Testis (tissue), 3 donors: ENCODE results near the gene PHACTR3. TPM values are rescaled to one million over a fixed set of nuclear protein-coding genes. Genes with fewer than 3 reads are reported as not detected.

Experiments
- DNase-seq: peaks from one replicate; pipeline ENCODE4 v3.0.0-alpha.2; 2019
- H3K27ac ChIP-seq, 2 donors: fragments of 200-600 bp; sonication (generic); one replicate each; pipeline ENCODE4 v1.5.1; 2019
- H3K27me3 ChIP-seq: fragments of 200-600 bp; sonication (generic); one replicate; pipeline ENCODE4 v1.5.1; 2019
- H3K36me3 ChIP-seq: fragments of 200-600 bp; sonication (generic); one replicate; pipeline ENCODE4 v1.5.1; 2017; ENCODE audit warnings: low read depth; ENCODE audit errors: missing control alignments
- H3K4me1 ChIP-seq: fragments of 200-600 bp; sonication (generic); one replicate; pipeline ENCODE4 v1.5.1; 2019
- H3K4me3 ChIP-seq, 2 donors: fragments of 200-600 bp; sonication (generic); one replicate each; pipeline ENCODE4 v1.5.1; 2017 to 2019
- H3K9me3 ChIP-seq: fragments of 200-600 bp; sonication (generic); one replicate; pipeline ENCODE4 v1.5.1; 2017
- CTCF ChIP-seq, 3 experiments: fragments of 450-650 bp in 2 of 3; fragments of 200-600 bp in 1 of 3; sonication (generic) in 1 of 3; IDR thresholded peaks; one replicate each; pipeline ENCODE4 v1.5.1; 2016 to 2019; ENCODE audit warnings: antibody characterized with exemption in 3 of 3, mild to moderate bottlenecking in 2 of 3, moderate library complexity in 1 of 3
- POLR2A ChIP-seq: fragments of 450-650 bp; IDR thresholded peaks from one replicate; pipeline ENCODE4 v1.6.1; 2017; ENCODE audit warnings: antibody characterized with exemption, mild to moderate bottlenecking, moderate library complexity
- WGBS, 2 donors: methylation state at CpG; one replicate each; pipeline ENCODE4 v1.1.5; 2018; 5-methylcytosine and 5-hydroxymethylcytosine counted together
- intact Hi-C: fragments of 100-400 bp; cut with DNase I; formaldehyde crosslinking; loops from one replicate; pipeline ENCODE4 v1.15.1; 2023; ENCODE audit warnings: low total_unique reads
- polyA plus RNA-seq: library from polyadenylated mRNA; stranded (reverse); fragments of 350-450 nt; fragmentation: Illumina TruSeq; extraction: RNeasy Lipid Tissue Mini Kit (QIAGEN cat#74804); gene quantifications from one replicate; pipeline ENCODE4 v1.2.3, GENCODE V29; 2014; ENCODE audit warnings: low read depth, low replicate concordance; ENCODE audit not compliant: insufficient read depth
- total RNA-seq, 2 donors: library from RNA; depleted of rRNA; stranded (reverse); fragments of >200 nt; gene quantifications; one replicate each; pipeline ENCODE4 v1.2.3, GENCODE V29; 2016

Gene PHACTR3
- total and polyA plus RNA-seq, 3 donors from 2014 or later = 0.94 to 1.2 (median 1.1) TPM

GRCh38 chr20:59816146-59816738 lies 211.9 kb downstream of the PHACTR3 start:
- Histone ChIP-seq H3K4me3 (no peak overlapping the region), H3K9me3 (no peaks in the 10 kb centered on the region), H3K4me1 (no peaks in the 10 kb centered on the region), H3K27me3 (no peaks in the 10 kb centered on the region), H3K27ac (no peak overlapping the region), H3K36me3 (no peaks in the 10 kb centered on the region)
- intact Hi-C loops = no loop called here
- DNase-seq = no peak
- WGBS, 2 donors = 76 to 96% methylated on average over 2 to 4 of the region's 4 CpGs
- TF ChIP-seq CTCF (IDR thresholded peaks at IDR 0.05) (no peak), POLR2A (no peak)

GRCh38 chr20:59817406-59817805 lies 213.1 kb downstream of the PHACTR3 start:
- DNase-seq = peak; percentile 4
- no peaks in the 10 kb centered on the region for H3K9me3 ChIP-seq
- WGBS, 2 donors = 81 to 91% methylated on average over 2 to 4 of the region's 4 CpGs
- H3K27ac ChIP-seq = no peak overlapping the region
- TF ChIP-seq CTCF (IDR thresholded peaks at IDR 0.05) (no peak), POLR2A (no peak)
- no peaks in the 10 kb centered on the region for H3K36me3 ChIP-seq
- H3K27me3 ChIP-seq = no peaks in the 10 kb centered on the region
- no peak overlapping the region for H3K4me3 ChIP-seq
- intact Hi-C loops = no loop called here
- H3K4me1 ChIP-seq = no peaks in the 10 kb centered on the region

GRCh38 chr20:59817846-59818615 lies 213.7 kb downstream of the PHACTR3 start:
- TF ChIP-seq CTCF (IDR thresholded peaks at IDR 0.05) = no peak
- no peak for TF ChIP-seq POLR2A
- H3K9me3 ChIP-seq = no peaks in the 10 kb centered on the region
- no peaks in the 10 kb centered on the region for H3K27me3 ChIP-seq
- WGBS, 2 donors = 81 to 92% methylated on average over 13 to 14 of the region's 14 CpGs
- no peak overlapping the region for H3K27ac ChIP-seq
- DNase-seq = peak; percentile 2
- no peaks in the 10 kb centered on the region for H3K36me3 ChIP-seq
- intact Hi-C loops = no loop called here
- no peak overlapping the region for H3K4me3 ChIP-seq
- H3K4me1 ChIP-seq = no peaks in the 10 kb centered on the region

GRCh38 chr20:59818911-59819310 lies 214.6 kb downstream of the PHACTR3 start:
- 91 to 94% methylated on average over 9 to 10 of the region's 10 CpGs for WGBS, 2 donors
- Histone ChIP-seq H3K4me3 (no peak overlapping the region), H3K4me1 (no peaks in the 10 kb centered on the region), H3K36me3 (no peaks in the 10 kb centered on the region), H3K9me3 (no peaks in the 10 kb centered on the region), H3K27me3 (no peaks in the 10 kb centered on the region), H3K27ac (no peak overlapping the region)
- no peak for TF ChIP-seq POLR2A
- no peak for TF ChIP-seq CTCF (IDR thresholded peaks at IDR 0.05)
- no peak for DNase-seq
- intact Hi-C loops = no loop called here
